MM.1S (cell line): ENCODE data around the gene SAMD4A.

Experiments
- EZH2 ChIP-seq: fragments of 300-600 bp; sonication (generic); optimal IDR thresholded peaks from 2 replicates; pipeline ENCODE3; 2017; ENCODE audit warnings: low read depth, mild to moderate bottlenecking, antibody characterized with exemption, low read length, mixed read lengths
- EZH2phosphoT487 ChIP-seq: fragments of 300-600 bp; sonication (generic); IDR thresholded peaks from 2 replicates; pipeline ENCODE4 v1.6.1; 2018; ENCODE audit warnings: antibody characterized with exemption, low read length
- TF ChIP-seq, protein P1 (sequence below): fragments of 300-600 bp; sonication (generic); IDR thresholded peaks from 2 replicates; pipeline ENCODE4 v1.5.1; 2016; ENCODE audit warnings: antibody characterized with exemption, low read length, mixed read lengths

DNA sequence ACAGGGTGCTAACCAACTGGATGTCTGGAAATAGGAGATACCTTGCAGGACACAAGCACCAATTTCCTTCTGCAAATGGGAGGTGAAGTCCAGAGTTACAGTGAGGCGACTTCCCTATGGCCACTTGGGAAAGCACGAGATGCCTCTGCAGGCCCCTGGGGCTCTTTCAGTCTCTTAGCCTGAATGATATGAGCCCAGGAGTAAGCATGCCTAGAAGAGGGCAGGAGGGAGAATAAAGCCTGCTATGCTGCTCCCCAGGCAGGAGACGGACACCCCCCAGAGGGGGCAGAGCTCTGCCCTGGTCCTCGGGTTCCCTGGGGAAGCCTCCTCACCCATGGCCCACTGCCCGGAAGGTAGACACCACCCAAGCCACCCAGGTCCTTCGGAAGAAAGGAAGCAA is 230.6 kb downstream of the SAMD4A start:
- TF ChIP-seq, protein P1, sequence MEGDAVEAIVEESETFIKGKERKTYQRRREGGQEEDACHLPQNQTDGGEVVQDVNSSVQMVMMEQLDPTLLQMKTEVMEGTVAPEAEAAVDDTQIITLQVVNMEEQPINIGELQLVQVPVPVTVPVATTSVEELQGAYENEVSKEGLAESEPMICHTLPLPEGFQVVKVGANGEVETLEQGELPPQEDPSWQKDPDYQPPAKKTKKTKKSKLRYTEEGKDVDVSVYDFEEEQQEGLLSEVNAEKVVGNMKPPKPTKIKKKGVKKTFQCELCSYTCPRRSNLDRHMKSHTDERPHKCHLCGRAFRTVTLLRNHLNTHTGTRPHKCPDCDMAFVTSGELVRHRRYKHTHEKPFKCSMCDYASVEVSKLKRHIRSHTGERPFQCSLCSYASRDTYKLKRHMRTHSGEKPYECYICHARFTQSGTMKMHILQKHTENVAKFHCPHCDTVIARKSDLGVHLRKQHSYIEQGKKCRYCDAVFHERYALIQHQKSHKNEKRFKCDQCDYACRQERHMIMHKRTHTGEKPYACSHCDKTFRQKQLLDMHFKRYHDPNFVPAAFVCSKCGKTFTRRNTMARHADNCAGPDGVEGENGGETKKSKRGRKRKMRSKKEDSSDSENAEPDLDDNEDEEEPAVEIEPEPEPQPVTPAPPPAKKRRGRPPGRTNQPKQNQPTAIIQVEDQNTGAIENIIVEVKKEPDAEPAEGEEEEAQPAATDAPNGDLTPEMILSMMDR: no peak
- TF ChIP-seq EZH2: no peak
- no peak for TF ChIP-seq EZH2phosphoT487
